Mononuclear cell (primary cell): ENCODE data around the gene PRMT1. TPM values are rescaled to one million over a fixed set of nuclear protein-coding genes. Genes with fewer than 3 reads are reported as not detected.
"Not testable (repeated sequence)": the region's sequence is repeated elsewhere in the genome, so short reads cannot be mapped to it uniquely, and the experiment has no call there.

Experiments
- H3K27me3 ChIP-seq: 2 replicates; pipeline ENCODE4 v1.6.0; 2011; ENCODE audit warnings: low read length, control low read depth; ENCODE audit not compliant: insufficient read depth
- H3K4me1 ChIP-seq: 2 replicates; pipeline ENCODE4 v1.5.1; 2011; ENCODE audit warnings: mild to moderate bottlenecking, low read length, control low read depth; ENCODE audit not compliant: insufficient read depth
- H3K4me3 ChIP-seq: 2 replicates; pipeline ENCODE4 v1.5.1; 2011; ENCODE audit warnings: mild to moderate bottlenecking, low read length, moderate library complexity
- H3K9me3 ChIP-seq: 2 replicates; pipeline ENCODE4 v1.5.1; 2011; ENCODE audit warnings: low read depth, mild to moderate bottlenecking, control low read depth, low read length
- total RNA-seq: library from RNA; depleted of rRNA; stranded (reverse); fragments of >200 nt; gene quantifications from one replicate; pipeline ENCODE4 v1.2.3, GENCODE V29; 2012

PRMT1 gene
- total RNA-seq, 1 donor: 51.1 TPM

- Histone ChIP-seq H3K27me3 (no peaks in the 10 kb centered on the region), H3K9me3 (no peaks in the 10 kb centered on the region), H3K4me3 (no peak overlapping the region), H3K4me1 (no peaks in the 10 kb centered on the region)
Observed at GRCh38 chr19:49705919-49706318, 28.8 kb downstream of the PRMT1 start.

- no peaks in the 10 kb centered on the region for H3K9me3 ChIP-seq
- no peak overlapping the region for H3K4me3 ChIP-seq
- no peaks in the 10 kb centered on the region for H3K4me1 ChIP-seq
- H3K27me3 ChIP-seq: no peaks in the 10 kb centered on the region
Observed at GRCh38 chr19:49710372-49710951, 33.4 kb downstream of the PRMT1 start.

- Histone ChIP-seq H3K27me3 (no peaks in the 10 kb centered on the region), H3K9me3 (no peaks in the 10 kb centered on the region), H3K4me1 (no peaks in the 10 kb centered on the region), H3K4me3 (no peak overlapping the region)
Observed at GRCh38 chr19:49712397-49712859, 35.4 kb downstream of the PRMT1 start.

GRCh38 chr19:49713236-49713845 lies 36.3 kb downstream of the PRMT1 start:
- Histone ChIP-seq H3K4me3 (no peak overlapping the region), H3K9me3 (no peaks in the 10 kb centered on the region), H3K27me3 (no peaks in the 10 kb centered on the region), H3K4me1 (peaks cover 7% of the 10 kb centered on the region)

GRCh38 chr19:49716154-49716553 lies 39.1 kb downstream of the PRMT1 start:
- H3K4me3 ChIP-seq: no peak overlapping the region
- peaks cover 7% of the 10 kb centered on the region for H3K4me1 ChIP-seq
- no peaks in the 10 kb centered on the region for H3K27me3 ChIP-seq
- no peaks in the 10 kb centered on the region for H3K9me3 ChIP-seq

GRCh38 chr19:49718511-49718910 lies 41.4 kb downstream of the PRMT1 start:
- Histone ChIP-seq H3K27me3 (no peaks in the 10 kb centered on the region), H3K4me1 (peaks cover 7% of the 10 kb centered on the region), H3K4me3 (no peak overlapping the region), H3K9me3 (no peaks in the 10 kb centered on the region)

GRCh38 chr19:49718991-49719390 lies 41.9 kb downstream of the PRMT1 start:
- H3K9me3 ChIP-seq: no peaks in the 10 kb centered on the region
- H3K4me3 ChIP-seq: no peak overlapping the region
- peaks cover 7% of the 10 kb centered on the region for H3K4me1 ChIP-seq
- no peaks in the 10 kb centered on the region for H3K27me3 ChIP-seq

- H3K9me3 ChIP-seq, H3K4me3 ChIP-seq, H3K4me1 ChIP-seq, H3K27me3 ChIP-seq: not testable (repeated sequence)
Observed at GRCh38 chr19:49719420-49719819, 42.3 kb downstream of the PRMT1 start.

- Histone ChIP-seq H3K9me3 (no peaks in the 10 kb centered on the region), H3K27me3 (no peaks in the 10 kb centered on the region), H3K4me1 (no peaks in the 10 kb centered on the region), H3K4me3 (no peak overlapping the region)
Observed at GRCh38 chr19:49727217-49728030, 50.4 kb downstream of the PRMT1 start.

- H3K4me3 ChIP-seq: no peak overlapping the region
- no peaks in the 10 kb centered on the region for H3K4me1 ChIP-seq
- no peaks in the 10 kb centered on the region for H3K9me3 ChIP-seq
- no peaks in the 10 kb centered on the region for H3K27me3 ChIP-seq
Observed at GRCh38 chr19:49730166-49730565, 53.1 kb downstream of the PRMT1 start.

Other genes starting within 250 kb of the PRMT1 start
- not detected for gene SLC17A7, start 235.7 kb upstream of the PRMT1 start, total RNA-seq
- 45.2 TPM for gene PIH1D1, start 225.5 kb upstream of the PRMT1 start, total RNA-seq
- 13.7 TPM for gene ALDH16A1, start 224.0 kb upstream of the PRMT1 start, total RNA-seq
- 49.6 TPM for gene FLT3LG, start 203.1 kb upstream of the PRMT1 start, total RNA-seq
- gene RPL13A, start 189.7 kb upstream of the PRMT1 start, total RNA-seq: 4,457 TPM
- gene RPS11, start 180.8 kb upstream of the PRMT1 start, total RNA-seq: 8,046 TPM
- gene FCGRT, start 164.6 kb upstream of the PRMT1 start, total RNA-seq: 123 TPM
- gene RCN3, start 149.3 kb upstream of the PRMT1 start, total RNA-seq: 1.6 TPM
- 88.6 TPM for gene NOSIP, start 96.7 kb upstream of the PRMT1 start, total RNA-seq
- 1.4 TPM for gene PRRG2, start 96.0 kb upstream of the PRMT1 start, total RNA-seq
- 6.4 TPM for gene PRR12, start 86.1 kb upstream of the PRMT1 start, total RNA-seq
- gene RRAS, start 37.1 kb upstream of the PRMT1 start, total RNA-seq: 8.7 TPM
- 8.9 TPM for gene SCAF1, start 35.1 kb upstream of the PRMT1 start, total RNA-seq
- gene IRF3, start 11.4 kb upstream of the PRMT1 start, total RNA-seq: 27.2 TPM
- gene BCL2L12, start 11.3 kb upstream of the PRMT1 start, total RNA-seq: 1.8 TPM
- gene ADM5, start 12.3 kb downstream of the PRMT1 start, total RNA-seq: 0.84 TPM
- 0.73 TPM for gene CPT1C, start 13.8 kb downstream of the PRMT1 start, total RNA-seq
- 0.31 TPM for gene TSKS, start 86.0 kb downstream of the PRMT1 start, total RNA-seq
- 30.2 TPM for gene AP2A1, start 89.7 kb downstream of the PRMT1 start, total RNA-seq
- 4.6 TPM for gene FUZ, start 136.0 kb downstream of the PRMT1 start, total RNA-seq
- 15.1 TPM for gene MED25, start 141.0 kb downstream of the PRMT1 start, total RNA-seq
- 26.1 TPM for gene PTOV1, start 173.9 kb downstream of the PRMT1 start, total RNA-seq
- gene PNKP, start 190.3 kb downstream of the PRMT1 start, total RNA-seq: 28.4 TPM
- 3.0 TPM for gene AKT1S1, start 200.1 kb downstream of the PRMT1 start, total RNA-seq
- 6.1 TPM for gene TBC1D17, start 200.4 kb downstream of the PRMT1 start, total RNA-seq
- gene IL4I1, start 219.6 kb downstream of the PRMT1 start, total RNA-seq: 2.0 TPM